GM20000 (cell line): ENCODE data around the gene CAPZB.

Experiments used
- DNase-seq: peaks from one replicate; pipeline ENCODE4 v3.0.0; 2012; ENCODE audit warnings: low spot score
- CTCF ChIP-seq: IDR thresholded peaks from 2 replicates; pipeline ENCODE4 v1.5.1; 2012; ENCODE audit warnings: mild to moderate bottlenecking, control low read depth; ENCODE audit errors: extremely low read depth, missing control alignments

The CAPZB gene

DNA sequence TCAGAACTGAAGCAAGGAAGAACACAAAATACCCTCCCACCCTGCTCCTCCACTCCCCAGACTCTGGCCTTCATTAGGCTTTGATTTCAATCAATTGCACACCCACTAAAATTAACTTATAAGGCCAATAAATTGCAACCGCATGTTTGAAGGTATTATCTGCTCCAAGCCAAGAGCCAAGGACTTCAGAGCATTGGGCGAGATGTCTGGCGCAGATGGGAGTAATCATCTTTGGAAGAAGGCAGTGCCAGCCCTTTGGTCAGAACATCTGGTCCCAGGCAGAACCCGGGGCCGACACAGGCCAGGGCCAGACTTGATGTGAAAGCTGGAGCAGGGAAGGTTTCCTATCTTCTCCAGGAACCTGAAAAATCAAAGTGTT lies 113.2 kb downstream of the CAPZB start:
- no peak for TF ChIP-seq CTCF
- no peak for DNase-seq

- no peak for TF ChIP-seq CTCF
Observed at GRCh38 chr1:19371226-19372135, 113.9 kb downstream of the CAPZB start.

DNA sequence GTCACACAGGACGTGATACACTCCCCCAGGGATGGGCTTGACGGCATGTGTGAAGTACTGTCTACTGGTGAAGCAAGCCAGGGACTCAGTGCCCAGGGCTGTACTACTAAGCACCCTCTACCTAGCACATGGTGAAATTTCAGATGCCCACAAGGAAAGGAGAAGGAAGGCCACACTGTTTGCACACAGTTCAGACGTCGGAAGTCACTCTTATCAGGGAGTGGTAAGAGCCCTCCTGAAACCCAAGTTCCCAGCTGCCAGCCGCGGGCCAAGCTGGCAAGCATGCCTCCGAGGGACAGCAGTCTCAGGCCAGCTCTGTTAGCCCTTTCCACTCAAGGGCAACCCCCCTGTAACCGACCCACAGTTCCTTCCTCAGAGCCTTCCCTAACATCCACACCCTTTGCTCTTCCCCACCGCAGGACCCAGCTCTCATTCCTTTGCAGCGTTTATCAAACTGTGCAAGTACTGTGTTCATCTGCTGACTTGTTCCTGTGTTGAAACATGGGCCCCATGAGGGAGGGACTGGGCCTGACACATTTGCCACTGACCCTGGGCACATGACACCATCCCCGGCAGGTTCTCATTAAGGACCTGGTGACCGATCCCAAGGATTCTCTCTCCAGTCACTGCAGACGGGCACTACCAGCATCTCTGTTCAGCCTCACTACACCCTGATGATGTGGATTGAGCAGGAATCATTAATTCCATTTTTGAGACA lies 114.7 kb downstream of the CAPZB start:
- DNase-seq: no peak

More at GRCh38 chr1:19371226-19372135, 113.9 kb downstream of the CAPZB start:
- no peak for DNase-seq

DNA sequence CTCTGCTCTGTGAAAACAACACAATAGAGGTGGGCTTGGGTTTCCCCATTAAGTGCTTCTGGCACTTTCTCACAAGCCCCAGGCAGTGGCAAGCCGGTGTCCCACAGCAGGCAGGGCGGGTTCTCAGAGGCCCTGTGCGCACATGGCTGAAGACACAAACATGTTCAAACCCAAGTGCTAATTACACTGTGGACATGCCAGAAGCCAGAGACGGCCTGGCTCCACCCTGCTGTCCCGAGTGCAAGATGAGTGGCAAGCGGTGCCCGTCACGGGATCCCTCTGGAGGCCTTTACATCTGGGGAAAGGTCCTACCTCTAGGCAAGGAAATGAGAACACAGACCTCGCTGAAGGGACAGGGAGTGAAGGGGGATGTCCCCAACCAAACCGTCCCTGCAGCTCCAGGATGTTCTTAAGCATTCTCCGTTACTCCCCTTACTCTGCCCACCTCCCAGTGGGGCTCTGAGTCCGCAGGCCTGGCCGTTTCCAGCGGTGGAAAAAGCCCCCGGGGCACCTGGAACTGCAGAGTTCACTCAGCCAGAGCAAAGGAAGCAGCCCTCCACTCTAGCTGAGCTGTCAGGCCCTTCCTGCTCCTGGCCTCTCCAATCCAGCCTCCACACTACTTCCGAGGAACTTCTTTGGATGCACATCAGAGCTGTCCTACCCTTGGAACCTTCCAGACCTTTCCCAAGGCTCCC lies 115.8 kb downstream of the CAPZB start:
- DNase-seq: no peak
- TF ChIP-seq CTCF: no peak

More for the DNA sequence above, 114.7 kb downstream of the CAPZB start:
- no peak for TF ChIP-seq CTCF

DNA sequence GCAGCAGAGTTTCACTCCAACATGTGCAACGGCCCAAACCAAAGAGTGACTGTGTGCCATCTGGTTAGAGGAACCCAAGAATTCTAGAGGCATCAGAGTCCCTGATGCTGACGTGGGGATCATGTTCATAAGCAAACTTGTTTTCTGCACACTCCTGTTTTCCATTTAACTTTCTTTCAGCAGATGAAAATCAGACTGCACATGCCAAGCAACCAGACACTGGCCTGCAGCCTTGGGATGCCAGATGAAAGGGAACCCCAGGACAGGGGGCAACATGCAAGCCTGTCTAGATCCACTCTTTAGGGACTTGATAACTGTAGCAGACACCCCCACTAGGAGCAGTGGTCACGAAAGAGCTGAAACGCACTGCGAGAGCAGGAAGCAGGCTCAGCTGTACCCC lies 116.4 kb downstream of the CAPZB start:
- DNase-seq: no peak

GRCh38 chr1:19368050-19368449 lies 117.3 kb downstream of the CAPZB start:
- TF ChIP-seq CTCF: no peak
- DNase-seq: no peak

More for the DNA sequence above, 116.4 kb downstream of the CAPZB start:
- TF ChIP-seq CTCF: no peak
